ENCODE measurements around the gene SZT2.

The SZT2 gene

DNA sequence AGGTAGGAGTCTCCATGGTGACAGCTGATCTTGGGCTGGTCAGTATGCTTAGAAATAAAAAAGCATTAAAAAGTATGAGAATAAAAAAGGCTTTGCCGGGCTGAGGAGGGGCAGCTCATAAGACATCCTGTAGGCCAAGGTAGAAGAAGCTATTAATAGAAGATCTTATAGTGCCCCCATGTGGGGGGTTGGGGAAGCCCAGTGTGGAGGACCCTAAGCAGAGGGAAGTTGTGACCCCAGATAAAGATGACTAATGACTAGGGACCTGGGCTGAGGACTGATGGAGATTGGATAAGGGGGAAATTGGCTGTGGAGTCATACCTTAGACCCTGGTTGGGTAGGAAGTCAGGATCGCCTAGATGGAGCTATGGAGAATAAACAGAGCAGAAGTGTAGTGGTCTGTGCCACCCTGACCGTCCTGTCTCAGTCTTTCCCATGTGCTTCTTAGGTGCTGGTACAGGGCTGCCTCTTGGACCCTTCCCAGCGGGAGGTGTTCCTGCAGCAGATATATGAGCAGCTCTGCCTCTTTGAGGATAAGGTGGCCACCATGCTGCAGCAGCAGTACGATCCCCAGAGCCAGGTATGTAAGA is 25.0 kb downstream of the SZT2 start:
- Mint-ChIP-seq H3K36me3 (ENCODE audit: low read depth) (peaks cover 27% of the 10 kb centered on the region), H3K27ac (no peak overlapping the region), H3K9me3 (no peaks in the 10 kb centered on the region), H3K4me1 (no peaks in the 10 kb centered on the region), H3K27me3 (ENCODE audit: low read depth) (no peaks in the 10 kb centered on the region), H3K4me3 (no peak overlapping the region)
- TF ChIP-seq, protein P1, sequence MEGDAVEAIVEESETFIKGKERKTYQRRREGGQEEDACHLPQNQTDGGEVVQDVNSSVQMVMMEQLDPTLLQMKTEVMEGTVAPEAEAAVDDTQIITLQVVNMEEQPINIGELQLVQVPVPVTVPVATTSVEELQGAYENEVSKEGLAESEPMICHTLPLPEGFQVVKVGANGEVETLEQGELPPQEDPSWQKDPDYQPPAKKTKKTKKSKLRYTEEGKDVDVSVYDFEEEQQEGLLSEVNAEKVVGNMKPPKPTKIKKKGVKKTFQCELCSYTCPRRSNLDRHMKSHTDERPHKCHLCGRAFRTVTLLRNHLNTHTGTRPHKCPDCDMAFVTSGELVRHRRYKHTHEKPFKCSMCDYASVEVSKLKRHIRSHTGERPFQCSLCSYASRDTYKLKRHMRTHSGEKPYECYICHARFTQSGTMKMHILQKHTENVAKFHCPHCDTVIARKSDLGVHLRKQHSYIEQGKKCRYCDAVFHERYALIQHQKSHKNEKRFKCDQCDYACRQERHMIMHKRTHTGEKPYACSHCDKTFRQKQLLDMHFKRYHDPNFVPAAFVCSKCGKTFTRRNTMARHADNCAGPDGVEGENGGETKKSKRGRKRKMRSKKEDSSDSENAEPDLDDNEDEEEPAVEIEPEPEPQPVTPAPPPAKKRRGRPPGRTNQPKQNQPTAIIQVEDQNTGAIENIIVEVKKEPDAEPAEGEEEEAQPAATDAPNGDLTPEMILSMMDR (IDR thresholded peaks at IDR 0.05; ENCODE audit: unreplicated experiment in 3 of 3): peak; percentile 53 to 66 (median 55)

DNA sequence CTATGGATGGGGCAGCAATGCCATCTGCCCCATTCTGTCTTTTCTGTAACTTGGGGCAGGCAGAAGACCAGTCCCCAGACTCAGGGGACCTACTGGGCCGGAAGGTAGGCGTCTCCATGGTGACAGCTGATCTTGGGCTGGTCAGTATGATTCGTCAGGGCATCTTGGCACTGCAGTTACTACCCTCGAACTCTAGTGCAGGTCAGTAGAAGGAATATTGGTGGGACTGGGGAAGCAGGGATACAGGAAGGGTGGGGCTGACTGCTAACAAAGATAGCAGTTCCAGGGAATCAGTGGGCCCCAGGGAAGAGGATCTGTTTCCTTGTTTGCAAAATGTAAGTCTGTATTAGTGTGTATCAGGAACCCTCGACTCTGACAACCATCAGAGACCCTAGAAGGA is 26.2 kb downstream of the SZT2 start:
- H3K36me3 Mint-ChIP-seq (ENCODE audit: low read depth): peaks cover 23% of the 10 kb centered on the region
- H3K27ac Mint-ChIP-seq: no peak overlapping the region
- TF ChIP-seq, protein P1 (IDR thresholded peaks at IDR 0.05; ENCODE audit: unreplicated experiment in 3 of 3): no peak
- no peak overlapping the region for H3K4me3 Mint-ChIP-seq
- no peaks in the 10 kb centered on the region for H3K27me3 Mint-ChIP-seq (ENCODE audit: low read depth)
- H3K9me3 Mint-ChIP-seq: no peaks in the 10 kb centered on the region
- H3K4me1 Mint-ChIP-seq: no peaks in the 10 kb centered on the region

DNA sequence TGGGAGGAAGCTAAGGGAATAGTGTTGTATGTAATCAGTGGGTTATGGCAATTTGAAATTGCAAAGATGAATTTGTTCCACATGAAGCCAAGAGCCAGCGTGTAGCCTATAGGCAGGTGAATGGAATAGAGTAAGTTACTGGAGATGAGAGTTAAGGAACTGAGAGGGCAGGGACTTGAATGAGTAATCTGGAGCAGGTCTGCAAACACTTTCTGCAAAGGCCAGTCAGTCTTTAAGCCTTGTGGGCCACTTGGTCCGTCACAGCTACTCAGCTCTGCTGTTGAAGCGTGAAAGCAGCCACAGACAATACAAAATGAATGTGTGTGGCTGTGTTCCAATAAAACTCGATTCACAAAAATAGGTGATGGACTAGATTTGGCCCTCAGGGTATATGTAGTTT is 29.2 kb downstream of the SZT2 start:
- H3K27ac Mint-ChIP-seq: no peak overlapping the region
- no peaks in the 10 kb centered on the region for H3K27me3 Mint-ChIP-seq (ENCODE audit: low read depth)
- no peaks in the 10 kb centered on the region for H3K9me3 Mint-ChIP-seq
- TF ChIP-seq, protein P1 (IDR thresholded peaks at IDR 0.05; ENCODE audit: unreplicated experiment in 3 of 3): no peak
- H3K4me3 Mint-ChIP-seq: no peak overlapping the region
- H3K4me1 Mint-ChIP-seq: no peaks in the 10 kb centered on the region
- peaks cover 19% of the 10 kb centered on the region for H3K36me3 Mint-ChIP-seq (ENCODE audit: low read depth)

DNA sequence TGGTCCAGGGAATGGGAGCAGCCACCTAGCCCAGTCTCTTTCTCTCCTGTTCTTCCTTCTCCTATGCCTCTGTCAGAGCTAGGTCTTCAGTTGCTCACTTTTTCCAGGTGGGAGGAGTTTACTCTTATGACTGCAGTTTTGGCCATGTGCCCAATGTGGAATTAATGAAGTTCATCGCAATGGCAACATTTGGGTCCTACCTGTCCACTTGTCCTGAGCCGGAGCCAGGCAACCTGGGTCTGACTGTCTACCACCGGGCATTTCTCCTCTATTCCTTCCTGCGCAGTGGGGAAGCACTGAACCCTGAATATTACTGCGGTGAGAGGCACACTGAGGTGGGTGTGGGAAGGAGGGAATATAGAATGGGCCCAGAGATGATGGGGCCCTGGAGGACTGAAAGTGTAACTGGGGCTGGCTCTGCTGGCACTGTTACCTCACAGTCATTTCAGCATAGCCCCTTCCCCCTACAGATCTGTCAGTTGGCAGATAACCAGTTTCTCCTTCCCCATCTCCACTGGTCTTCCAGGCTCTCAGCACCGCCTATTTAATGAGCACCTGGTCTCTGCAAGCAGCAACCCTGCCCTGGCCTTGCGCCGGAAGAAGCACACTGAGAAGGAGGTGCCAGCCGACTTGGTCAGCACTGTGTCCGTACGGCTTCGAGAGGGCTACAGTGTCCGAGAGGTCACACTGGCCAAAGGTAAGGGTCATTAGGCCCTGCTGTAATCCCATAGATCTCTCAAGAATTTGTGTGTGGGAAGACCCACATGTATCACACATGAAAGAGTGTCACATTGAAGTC is 30.1 kb downstream of the SZT2 start:
- no peaks in the 10 kb centered on the region for H3K4me1 Mint-ChIP-seq
- no peak overlapping the region for H3K27ac Mint-ChIP-seq
- no peak overlapping the region for H3K4me3 Mint-ChIP-seq
- TF ChIP-seq, protein P1 (IDR thresholded peaks at IDR 0.05; ENCODE audit: unreplicated experiment in 3 of 3): no peak
- no peaks in the 10 kb centered on the region for H3K9me3 Mint-ChIP-seq
- H3K36me3 Mint-ChIP-seq (ENCODE audit: low read depth): peaks cover 21% of the 10 kb centered on the region
- no peaks in the 10 kb centered on the region for H3K27me3 Mint-ChIP-seq (ENCODE audit: low read depth)

DNA sequence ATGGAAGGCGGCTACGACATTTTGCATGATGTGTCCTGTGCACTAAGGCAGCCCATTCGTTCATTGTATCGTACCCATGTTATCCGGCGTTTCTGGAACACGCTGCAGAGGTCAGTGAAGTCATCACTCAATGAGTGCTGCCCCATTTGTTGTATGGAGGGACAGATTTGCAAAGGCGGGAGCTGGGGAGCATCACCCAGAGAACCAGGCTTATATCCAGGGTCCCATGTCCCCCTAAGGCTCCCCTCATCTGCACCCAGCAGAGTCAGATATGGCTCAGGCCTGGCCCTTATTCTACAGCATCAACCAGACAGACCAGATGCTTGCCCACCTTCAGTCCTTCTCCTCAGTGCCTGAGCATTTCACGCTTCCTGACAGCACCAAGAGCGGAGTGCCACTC is 31.2 kb downstream of the SZT2 start:
- Mint-ChIP-seq H3K4me3 (no peak overlapping the region), H3K9me3 (no peaks in the 10 kb centered on the region)

More for the DNA sequence above, 31.2 kb downstream of the SZT2 start:
- Mint-ChIP-seq H3K4me1 (no peaks in the 10 kb centered on the region), H3K27ac (no peak overlapping the region), H3K36me3 (ENCODE audit: low read depth) (peaks cover 20% of the 10 kb centered on the region), H3K27me3 (ENCODE audit: low read depth) (no peaks in the 10 kb centered on the region)
- TF ChIP-seq, protein P1 (IDR thresholded peaks at IDR 0.05; ENCODE audit: unreplicated experiment in 3 of 3): no peak

Data from nephron (organoid).